Sigmoid colon (tissue), 7 donors: ENCODE data around the gene TMEM176A. TPM values are rescaled to one million over a fixed set of nuclear protein-coding genes. Genes with fewer than 3 reads are reported as not detected.
"Not testable (repeated sequence)": the region's sequence is repeated elsewhere in the genome, so short reads cannot be mapped to it uniquely, and the experiment has no call there.

Source experiments
- DNase-seq: peaks from one replicate; pipeline ENCODE4 v3.0.0-alpha.2; 2019
- H3K27ac ChIP-seq, 4 donors: fragments of 200-600 bp; sonication (generic); one replicate each; pipeline ENCODE4 v1.5.1; 2016 to 2019; ENCODE audit warnings: mild to moderate bottlenecking in 1 of 4
- H3K27me3 ChIP-seq, 3 donors: fragments of 200-600 bp; sonication (generic); one replicate each; pipeline ENCODE4 v1.5.1; 2019; ENCODE audit warnings: mild to moderate bottlenecking in 1 of 3
- H3K36me3 ChIP-seq, 4 donors: fragments of 200-600 bp; sonication (generic); one replicate each; pipeline ENCODE4 v1.5.1; 2016 to 2019
- H3K4me1 ChIP-seq, 4 donors: fragments of 200-600 bp; sonication (generic); one replicate each; pipeline ENCODE4 v1.5.1; 2017 to 2019
- H3K4me3 ChIP-seq, 4 donors: fragments of 200-600 bp; sonication (generic); one replicate each; pipeline ENCODE4 v1.5.1; 2017 to 2019; ENCODE audit warnings: mild to moderate bottlenecking in 2 of 4, moderate library complexity in 1 of 4
- H3K9me3 ChIP-seq, 4 donors: fragments of 200-600 bp in 3 of 4; sonication (generic) in 3 of 4; one replicate each; pipeline versions ENCODE4 v1.5.1 to v1.6.1; 2013 to 2019
- EP300 ChIP-seq, 4 donors: sonication (generic); formaldehyde crosslinking; IDR thresholded peaks; one replicate each; pipeline ENCODE4 v1.6.1; 2017; ENCODE audit warnings: antibody characterized with exemption in 4 of 4
- POLR2A ChIP-seq, 2 donors: fragments of 450-650 bp; IDR thresholded peaks; one replicate each; pipeline ENCODE4 v1.6.1; 2016; ENCODE audit warnings: antibody characterized with exemption in 2 of 2, mild to moderate bottlenecking in 2 of 2, moderate library complexity in 2 of 2
- POLR2AphosphoS5 ChIP-seq, 4 donors: sonication (generic); formaldehyde crosslinking; IDR thresholded peaks; one replicate each; pipeline ENCODE4 v1.6.1; 2017; ENCODE audit warnings: antibody characterized with exemption in 4 of 4
- WGBS, 2 donors: extraction: QIAGEN DNeasy Blood & Tissue Kit; methylation state at CpG; one replicate each; pipeline ENCODE4 v1.1.7; 2013; 5-methylcytosine and 5-hydroxymethylcytosine counted together
- intact Hi-C: fragments of 100-400 bp; cut with DNase I; formaldehyde crosslinking; loops from one replicate; pipeline ENCODE4 v1.15.1; 2023
- polyA plus RNA-seq, 3 donors: library from polyadenylated mRNA; stranded (reverse); fragments of 200-250 nt; gene quantifications; one replicate each; pipeline ENCODE4 v1.2.3, GENCODE V29; 2013
- total RNA-seq, 4 donors: library from RNA; depleted of rRNA; stranded (reverse); fragments of >200 nt; gene quantifications; one replicate each; pipeline ENCODE4 v1.1.0, GENCODE V29; 2016
- TF ChIP-seq, protein P1 (sequence below), 4 experiments: fragments of 450-650 bp in 3 of 4; fragments of 200-600 bp in 1 of 4; IDR thresholded peaks; one replicate each; pipeline ENCODE4 v1.5.1; 2016 to 2019; ENCODE audit warnings: antibody characterized with exemption in 4 of 4, mild to moderate bottlenecking in 3 of 4, moderate library complexity in 2 of 4
- donor health status: healthy with polysubstance abuse.
- donor health status: Bipolar disorder and iron deficiency.
- donor health status: healthy.

The TMEM176A gene
- total and polyA plus RNA-seq, 7 donors: 19.9 to 150 (median 28.1) TPM

DNA sequence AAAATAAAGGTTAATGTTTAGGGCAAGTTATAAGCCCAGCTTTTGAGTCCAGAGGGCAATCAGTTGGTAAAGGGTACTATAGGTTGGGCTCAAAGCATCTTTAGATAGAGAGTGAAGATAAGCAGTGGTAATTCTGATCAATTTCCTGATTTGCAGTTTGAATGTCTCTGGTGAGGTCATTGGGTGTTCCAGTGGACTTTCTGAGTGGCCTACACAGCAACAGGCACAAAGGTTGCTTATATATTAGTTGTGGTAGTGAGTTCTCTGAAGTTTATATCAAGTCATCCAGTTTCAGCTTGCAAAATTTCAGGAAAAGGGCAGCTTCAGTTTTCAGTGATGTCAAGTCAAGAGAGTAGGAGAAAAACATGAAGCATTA, 34.2 kb upstream of the TMEM176A start:
- TF ChIP-seq POLR2AphosphoS5 (IDR thresholded peaks at IDR 0.05) (no peak), POLR2A (IDR thresholded peaks at IDR 0.05) (no peak), EP300 (IDR thresholded peaks at IDR 0.05) (no peak)
- TF ChIP-seq, protein P1, sequence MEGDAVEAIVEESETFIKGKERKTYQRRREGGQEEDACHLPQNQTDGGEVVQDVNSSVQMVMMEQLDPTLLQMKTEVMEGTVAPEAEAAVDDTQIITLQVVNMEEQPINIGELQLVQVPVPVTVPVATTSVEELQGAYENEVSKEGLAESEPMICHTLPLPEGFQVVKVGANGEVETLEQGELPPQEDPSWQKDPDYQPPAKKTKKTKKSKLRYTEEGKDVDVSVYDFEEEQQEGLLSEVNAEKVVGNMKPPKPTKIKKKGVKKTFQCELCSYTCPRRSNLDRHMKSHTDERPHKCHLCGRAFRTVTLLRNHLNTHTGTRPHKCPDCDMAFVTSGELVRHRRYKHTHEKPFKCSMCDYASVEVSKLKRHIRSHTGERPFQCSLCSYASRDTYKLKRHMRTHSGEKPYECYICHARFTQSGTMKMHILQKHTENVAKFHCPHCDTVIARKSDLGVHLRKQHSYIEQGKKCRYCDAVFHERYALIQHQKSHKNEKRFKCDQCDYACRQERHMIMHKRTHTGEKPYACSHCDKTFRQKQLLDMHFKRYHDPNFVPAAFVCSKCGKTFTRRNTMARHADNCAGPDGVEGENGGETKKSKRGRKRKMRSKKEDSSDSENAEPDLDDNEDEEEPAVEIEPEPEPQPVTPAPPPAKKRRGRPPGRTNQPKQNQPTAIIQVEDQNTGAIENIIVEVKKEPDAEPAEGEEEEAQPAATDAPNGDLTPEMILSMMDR (IDR thresholded peaks at IDR 0.05): no peak
- no peak overlapping the region for H3K4me3 ChIP-seq
- intact Hi-C loops: no loop called here
- no peak for DNase-seq
- no peak overlapping the region for H3K27ac ChIP-seq
- H3K9me3 ChIP-seq: no peaks in the 10 kb centered on the region
- no peaks in the 10 kb centered on the region for H3K36me3 ChIP-seq
- H3K27me3 ChIP-seq: no peaks in the 10 kb centered on the region
- H3K4me1 ChIP-seq: no peaks in the 10 kb centered on the region

DNA sequence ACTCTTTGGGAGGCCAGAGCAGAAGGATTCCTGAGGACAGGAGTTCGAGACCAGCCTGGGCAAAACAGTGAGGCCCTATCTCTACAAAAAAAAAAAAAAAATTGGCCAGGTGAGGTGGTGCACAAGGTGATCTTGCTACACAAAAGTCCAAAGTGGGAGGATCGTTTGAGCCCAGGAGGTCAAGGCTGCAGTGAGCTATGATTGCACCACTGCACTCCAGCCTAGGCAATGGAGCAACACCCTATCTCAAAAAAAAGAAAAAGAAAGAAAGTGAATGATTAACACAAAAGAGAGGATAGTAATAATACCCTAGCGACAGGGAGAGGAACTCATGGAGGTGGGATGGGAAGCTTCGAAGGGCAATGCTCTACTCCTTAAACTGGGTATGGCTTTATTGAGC, 30.8 kb upstream of the TMEM176A start:
- H3K4me1 ChIP-seq: no peaks in the 10 kb centered on the region
- DNase-seq: no peak
- intact Hi-C loops: no loop called here

DNA sequence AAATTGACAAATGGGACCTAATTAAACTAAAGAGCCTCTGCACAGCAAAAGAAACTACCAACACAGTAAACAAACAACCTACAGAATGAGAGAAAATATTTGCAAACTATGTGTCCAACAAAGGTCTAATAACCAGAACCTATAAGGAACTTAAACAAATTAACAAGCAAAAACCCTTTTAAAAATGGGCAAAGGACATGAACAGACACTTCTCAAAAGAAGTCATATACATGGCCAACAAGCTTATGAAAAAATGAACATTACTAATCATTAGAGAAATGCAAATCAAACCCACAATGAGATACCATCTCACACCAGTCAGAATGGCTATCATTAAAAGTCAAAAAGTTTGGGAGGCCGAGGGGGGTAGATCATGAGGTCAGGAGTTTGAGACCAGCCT, 26.4 kb upstream of the TMEM176A start:
- 90 to 91% methylated on average over 1 of the region's 1 CpG for WGBS, 2 donors
- H3K27me3 ChIP-seq, H3K9me3 ChIP-seq, H3K4me3 ChIP-seq, DNase-seq, H3K36me3 ChIP-seq, H3K4me1 ChIP-seq, H3K27ac ChIP-seq, intact Hi-C loops: not testable (repeated sequence)

More for the DNA sequence above, 30.8 kb upstream of the TMEM176A start:
- TF ChIP-seq, protein P1 (IDR thresholded peaks at IDR 0.05): no peak
- TF ChIP-seq POLR2AphosphoS5 (IDR thresholded peaks at IDR 0.05) (no peak), EP300 (IDR thresholded peaks at IDR 0.05) (no peak), POLR2A (IDR thresholded peaks at IDR 0.05) (no peak)
- H3K9me3 ChIP-seq: no peaks in the 10 kb centered on the region
- H3K36me3 ChIP-seq: no peaks in the 10 kb centered on the region
- H3K4me3 ChIP-seq: no peak overlapping the region
- H3K27me3 ChIP-seq: no peaks in the 10 kb centered on the region
- H3K27ac ChIP-seq: no peak overlapping the region
- WGBS, 2 donors: 79 to 88% methylated on average over 4 of the region's 4 CpGs

DNA sequence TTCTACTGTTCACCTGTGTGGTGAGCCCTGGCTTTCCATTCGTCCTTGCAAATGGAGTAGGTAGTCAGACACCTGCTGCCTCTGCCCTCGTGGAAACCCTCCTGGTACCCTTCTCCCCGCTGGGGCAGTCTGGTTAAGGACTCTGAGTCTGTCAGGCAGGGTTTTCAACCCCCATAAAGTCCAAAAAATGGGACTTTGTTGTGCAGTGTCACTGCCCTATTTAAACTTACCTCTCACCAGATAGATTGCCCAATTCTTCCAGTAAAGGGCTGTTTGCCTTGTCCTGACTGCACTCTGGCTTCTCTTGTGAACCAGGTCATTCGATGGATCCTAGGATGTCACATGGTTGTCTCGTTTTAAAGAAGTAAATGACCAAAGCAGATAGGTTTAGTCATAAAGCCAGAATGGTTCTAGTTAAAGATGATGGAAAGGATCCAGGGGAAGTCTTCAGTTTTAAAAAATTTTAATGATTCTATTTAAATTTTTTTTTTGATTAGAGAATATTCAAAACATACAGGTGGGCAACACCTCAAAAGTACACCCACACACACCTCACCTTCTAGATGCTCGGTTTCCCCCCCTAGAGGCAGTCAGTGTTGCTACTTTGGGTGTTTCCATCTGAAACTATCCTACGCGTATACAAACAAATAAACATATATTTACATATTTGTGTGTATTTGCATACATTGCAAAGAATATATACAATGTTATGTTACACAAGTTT, 22.4 kb upstream of the TMEM176A start:
- Histone ChIP-seq H3K27me3 (no peaks in the 10 kb centered on the region), H3K36me3 (no peaks in the 10 kb centered on the region), H3K4me1 (peaks cover 0 to 18% (median 8%) of the 10 kb centered on the region in 4 donors), H3K9me3 (no peaks in the 10 kb centered on the region), H3K4me3 (no peak overlapping the region), H3K27ac (no peak overlapping the region)
- 55 to 68% methylated on average over 8 of the region's 8 CpGs for WGBS, 2 donors
- no peak for TF ChIP-seq EP300 (IDR thresholded peaks at IDR 0.05)
- TF ChIP-seq POLR2A (IDR thresholded peaks at IDR 0.05): no peak
- TF ChIP-seq POLR2AphosphoS5 (IDR thresholded peaks at IDR 0.05): no peak
- TF ChIP-seq, protein P1 (IDR thresholded peaks at IDR 0.05): no peak
- intact Hi-C loops: loop anchor here (2.0 to 5.0 kb wide), 3 partner anchors 99 to 229 kb away; no protein-coding TSS in a partner anchor
- no peak for DNase-seq

DNA sequence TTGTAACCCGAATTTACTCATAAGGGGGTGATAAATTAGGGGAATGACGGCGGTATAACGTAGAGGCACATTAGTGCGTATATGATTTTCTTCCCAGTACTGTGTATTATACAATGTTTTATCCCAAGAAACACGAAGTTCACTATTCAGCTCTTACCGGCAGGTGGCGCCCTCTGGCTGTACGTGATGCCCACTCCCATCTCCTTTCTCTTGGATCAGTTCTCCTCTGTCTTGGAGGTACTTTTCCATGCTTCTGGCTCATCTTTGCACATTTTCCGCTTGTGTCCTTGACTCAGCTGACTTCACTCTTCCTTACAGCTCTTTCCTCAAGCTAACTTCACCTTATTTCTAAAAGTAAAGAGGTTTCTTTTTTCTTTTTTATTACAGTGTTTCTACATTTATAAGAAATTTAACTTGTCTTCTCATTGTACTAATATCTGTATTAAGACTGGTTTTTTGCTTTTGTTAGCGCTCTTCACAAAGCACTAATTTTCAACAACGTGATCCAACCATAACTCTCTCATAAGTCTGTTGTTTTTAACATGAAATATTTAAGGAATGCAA, 21.7 kb upstream of the TMEM176A start:
- TF ChIP-seq POLR2AphosphoS5 (IDR thresholded peaks at IDR 0.05) (no peak), EP300 (IDR thresholded peaks at IDR 0.05) (no peak), POLR2A (IDR thresholded peaks at IDR 0.05) (no peak)
- TF ChIP-seq, protein P1 (IDR thresholded peaks at IDR 0.05): peak; percentile 69 to 90 (median 85)
- Histone ChIP-seq H3K4me1 (peaks cover 0 to 18% (median 8%) of the 10 kb centered on the region in 4 donors), H3K9me3 (no peaks in the 10 kb centered on the region), H3K27ac (no peak overlapping the region), H3K4me3 (no peak overlapping the region), H3K27me3 (no peaks in the 10 kb centered on the region), H3K36me3 (no peaks in the 10 kb centered on the region)
- 9% methylated on average over 12 of the region's 12 CpGs for WGBS, 2 donors
- DNase-seq: peak; percentile 90
- intact Hi-C loops: loop anchor here (2.0 to 5.0 kb wide), 3 partner anchors 98 to 228 kb away; no protein-coding TSS in a partner anchor
